HEK293 (cell line): ENCODE data around the gene APOBEC3G.
"Not testable (repeated sequence)": the region's sequence is repeated elsewhere in the genome, so short reads cannot be mapped to it uniquely, and the experiment has no call there.

Experiments used
- KLF17 ChIP-seq: fragments of 450-650 bp; formaldehyde crosslinking; IDR thresholded peaks from 2 replicates; pipeline ENCODE4 v1.5.1; 2016; ENCODE audit warnings: missing biosample characterization, missing genetic modification characterization
- MZF1 ChIP-seq: fragments of 450-650 bp; formaldehyde crosslinking; IDR thresholded peaks from 2 replicates; pipeline ENCODE4 v1.5.1; 2017; ENCODE audit warnings: missing biosample characterization, missing genetic modification characterization, borderline replicate concordance
- REST ChIP-seq: fragments of 450-650 bp; formaldehyde crosslinking; IDR thresholded peaks from 2 replicates; pipeline ENCODE4 v1.5.1; 2016; ENCODE audit warnings: missing biosample characterization, missing genetic modification characterization
- ZNF174 ChIP-seq: fragments of 450-650 bp; formaldehyde crosslinking; IDR thresholded peaks from 2 replicates; pipeline ENCODE4 v1.5.0; 2017; ENCODE audit warnings: missing biosample characterization, mild to moderate bottlenecking, missing genetic modification characterization
- ZNF366 ChIP-seq: fragments of 450-650 bp; formaldehyde crosslinking; conservative IDR thresholded peaks from 2 replicates; pipeline ENCODE4 v1.5.1; 2016; ENCODE audit warnings: missing biosample characterization, missing genetic modification characterization
- ZNF580 ChIP-seq: fragments of 450-650 bp; formaldehyde crosslinking; IDR thresholded peaks from 2 replicates; pipeline ENCODE4 v1.5.1; 2016; ENCODE audit warnings: missing biosample characterization, missing genetic modification characterization
- ZNF670 ChIP-seq: fragments of 450-650 bp; formaldehyde crosslinking; IDR thresholded peaks from 2 replicates; pipeline ENCODE4 v1.5.1; 2016; ENCODE audit warnings: missing biosample characterization, missing genetic modification characterization, low read depth
- TF ChIP-seq, protein P1 (sequence below): fragments of 450-650 bp; formaldehyde crosslinking; IDR thresholded peaks from 2 replicates; pipeline ENCODE4 v1.5.1; 2017; ENCODE audit warnings: missing biosample characterization, mild to moderate bottlenecking, missing genetic modification characterization, moderate library complexity
- TF ChIP-seq, protein P2 (sequence below): fragments of 450-650 bp; formaldehyde crosslinking; IDR thresholded peaks from 2 replicates; pipeline ENCODE4 v1.5.1; 2016; ENCODE audit warnings: missing biosample characterization, missing genetic modification characterization

- TF ChIP-seq ZNF366; REST (tag by site-specific recombination); ZNF580 (tag by site-specific recombination); KLF17 (tag by site-specific recombination); ZNF670 (tag by site-specific recombination); ZNF174; MZF1: not testable (repeated sequence)
- TF ChIP-seq, protein P1, sequence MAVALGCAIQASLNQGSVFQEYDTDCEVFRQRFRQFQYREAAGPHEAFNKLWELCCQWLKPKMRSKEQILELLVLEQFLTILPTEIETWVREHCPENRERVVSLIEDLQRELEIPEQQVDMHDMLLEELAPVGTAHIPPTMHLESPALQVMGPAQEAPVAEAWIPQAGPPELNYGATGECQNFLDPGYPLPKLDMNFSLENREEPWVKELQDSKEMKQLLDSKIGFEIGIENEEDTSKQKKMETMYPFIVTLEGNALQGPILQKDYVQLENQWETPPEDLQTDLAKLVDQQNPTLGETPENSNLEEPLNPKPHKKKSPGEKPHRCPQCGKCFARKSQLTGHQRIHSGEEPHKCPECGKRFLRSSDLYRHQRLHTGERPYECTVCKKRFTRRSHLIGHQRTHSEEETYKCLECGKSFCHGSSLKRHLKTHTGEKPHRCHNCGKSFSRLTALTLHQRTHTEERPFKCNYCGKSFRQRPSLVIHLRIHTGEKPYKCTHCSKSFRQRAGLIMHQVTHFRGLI (tag by site-specific recombination), result not testable (repeated sequence)
- TF ChIP-seq, protein P2, sequence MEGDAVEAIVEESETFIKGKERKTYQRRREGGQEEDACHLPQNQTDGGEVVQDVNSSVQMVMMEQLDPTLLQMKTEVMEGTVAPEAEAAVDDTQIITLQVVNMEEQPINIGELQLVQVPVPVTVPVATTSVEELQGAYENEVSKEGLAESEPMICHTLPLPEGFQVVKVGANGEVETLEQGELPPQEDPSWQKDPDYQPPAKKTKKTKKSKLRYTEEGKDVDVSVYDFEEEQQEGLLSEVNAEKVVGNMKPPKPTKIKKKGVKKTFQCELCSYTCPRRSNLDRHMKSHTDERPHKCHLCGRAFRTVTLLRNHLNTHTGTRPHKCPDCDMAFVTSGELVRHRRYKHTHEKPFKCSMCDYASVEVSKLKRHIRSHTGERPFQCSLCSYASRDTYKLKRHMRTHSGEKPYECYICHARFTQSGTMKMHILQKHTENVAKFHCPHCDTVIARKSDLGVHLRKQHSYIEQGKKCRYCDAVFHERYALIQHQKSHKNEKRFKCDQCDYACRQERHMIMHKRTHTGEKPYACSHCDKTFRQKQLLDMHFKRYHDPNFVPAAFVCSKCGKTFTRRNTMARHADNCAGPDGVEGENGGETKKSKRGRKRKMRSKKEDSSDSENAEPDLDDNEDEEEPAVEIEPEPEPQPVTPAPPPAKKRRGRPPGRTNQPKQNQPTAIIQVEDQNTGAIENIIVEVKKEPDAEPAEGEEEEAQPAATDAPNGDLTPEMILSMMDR (tag by site-specific recombination), result not testable (repeated sequence)
These were observed 10.4 kb upstream of the APOBEC3G start for GRCh38 chr22:39066442-39067276.
